Liver (tissue), 9 donors: Measurements from ENCODE around the gene ABCC11. TPM values are rescaled to one million over a fixed set of nuclear protein-coding genes. Genes with fewer than 3 reads are reported as not detected.

Experiments
- DNase-seq: peaks from one replicate; pipeline ENCODE4 v3.0.0-alpha.2; 2017; ENCODE audit warnings: low spot score
- H3K27ac ChIP-seq, 2 donors: one replicate each; pipeline ENCODE4 v1.7.0; 2013; ENCODE audit warnings: inconsistent platforms in 2 of 2, low read length in 2 of 2, control low read depth in 1 of 2, low read depth in 1 of 2, mild to moderate bottlenecking in 1 of 2
- H3K27me3 ChIP-seq, 4 donors: one replicate each; pipeline versions ENCODE4 v1.6.1 to v1.7.0; 2013; ENCODE audit warnings: low read length in 3 of 4, inconsistent platforms in 1 of 4, mild to moderate bottlenecking in 1 of 4, moderate library complexity in 1 of 4; ENCODE audit not compliant: control insufficient read depth in 4 of 4, insufficient read depth in 4 of 4
- H3K36me3 ChIP-seq, 4 donors: one replicate each; pipeline versions ENCODE4 v1.6.1 to v1.7.0; 2013; ENCODE audit warnings: low read length in 3 of 4, mild to moderate bottlenecking in 3 of 4, low read depth in 1 of 4, moderate library complexity in 1 of 4; ENCODE audit not compliant: control insufficient read depth in 4 of 4, insufficient read depth in 3 of 4
- H3K4me1 ChIP-seq, 4 donors: one replicate each; pipeline versions ENCODE4 v1.6.1 to v1.7.0; 2013; ENCODE audit warnings: low read length in 3 of 4, mild to moderate bottlenecking in 3 of 4, moderate library complexity in 1 of 4; ENCODE audit not compliant: control insufficient read depth in 4 of 4, insufficient read depth in 4 of 4
- H3K4me3 ChIP-seq, 3 donors: one replicate each; pipeline versions ENCODE4 v1.6.1 to v1.7.0; 2013; ENCODE audit warnings: low read length in 3 of 3, control low read depth in 1 of 3, low read depth in 1 of 3, mild to moderate bottlenecking in 1 of 3
- H3K9ac ChIP-seq, 2 donors: one replicate each; pipeline ENCODE4 v1.7.0; 2013; ENCODE audit warnings: low read length in 2 of 2, mild to moderate bottlenecking in 2 of 2, moderate library complexity in 2 of 2, control low read depth in 1 of 2, low read depth in 1 of 2
- H3K9me3 ChIP-seq, 4 donors: one replicate each; pipeline versions ENCODE4 v1.6.1 to v1.7.0; 2013; ENCODE audit warnings: low read length in 3 of 4; ENCODE audit not compliant: control insufficient read depth in 4 of 4
- EGR1 ChIP-seq, 2 donors: IDR thresholded peaks; 2 replicates each; pipeline ENCODE4 v1.6.1; 2016 to 2018; ENCODE audit warnings: antibody characterized with exemption in 2 of 2, low read depth in 2 of 2
- FOXA1 ChIP-seq: IDR thresholded peaks from 2 replicates; pipeline ENCODE4 v1.6.1; 2016; ENCODE audit warnings: antibody characterized with exemption
- FOXA2 ChIP-seq: IDR thresholded peaks from 2 replicates; pipeline ENCODE4 v1.6.1; 2016; ENCODE audit warnings: antibody characterized with exemption
- GABPA ChIP-seq, 2 donors: IDR thresholded peaks in 1 of 2; conservative IDR thresholded peaks in 1 of 2; 2 replicates each; pipeline ENCODE4 v1.6.1; 2016; ENCODE audit warnings: antibody characterized with exemption in 2 of 2, mild to moderate bottlenecking in 1 of 2, moderate library complexity in 1 of 2
- HNF4A ChIP-seq, 2 donors: conservative IDR thresholded peaks; 2 replicates each; pipeline ENCODE4 v1.6.1; 2016; ENCODE audit warnings: antibody characterized with exemption in 2 of 2, mild to moderate bottlenecking in 2 of 2
- HNF4G ChIP-seq: IDR thresholded peaks from 2 replicates; pipeline ENCODE4 v1.6.1; 2016; ENCODE audit warnings: antibody characterized with exemption
- JUND ChIP-seq, 2 donors: IDR thresholded peaks; 2 replicates each; pipeline ENCODE4 v1.6.1; 2016; ENCODE audit warnings: antibody characterized with exemption in 2 of 2
- NR2F2 ChIP-seq: IDR thresholded peaks from 2 replicates; pipeline ENCODE4 v1.6.1; 2016; ENCODE audit warnings: antibody characterized with exemption
- RAD21 ChIP-seq, 2 donors: IDR thresholded peaks; 2 replicates each; pipeline ENCODE4 v1.6.1; 2016; ENCODE audit warnings: antibody characterized with exemption in 2 of 2, mild to moderate bottlenecking in 2 of 2
- RXRA ChIP-seq, 2 donors: IDR thresholded peaks; 2 replicates each; pipeline ENCODE4 v1.6.1; 2017 to 2018; ENCODE audit warnings: antibody characterized with exemption in 2 of 2, mild to moderate bottlenecking in 1 of 2
- SP1 ChIP-seq: IDR thresholded peaks from 2 replicates; pipeline ENCODE4 v1.6.1; 2018; ENCODE audit warnings: antibody characterized with exemption, mild to moderate bottlenecking
- TAF1 ChIP-seq: conservative IDR thresholded peaks from 2 replicates; pipeline ENCODE4 v1.6.1; 2016; ENCODE audit warnings: antibody characterized with exemption, mild to moderate bottlenecking
- YY1 ChIP-seq: IDR thresholded peaks from 2 replicates; pipeline ENCODE4 v1.6.1; 2016; ENCODE audit warnings: antibody characterized with exemption, mild to moderate bottlenecking
- WGBS: extraction: QIAGEN DNeasy Blood & Tissue Kit; methylation state at CpG from one replicate; pipeline ENCODE4 v1.1.7; 2013; 5-methylcytosine and 5-hydroxymethylcytosine counted together
- polyA plus RNA-seq, 2 donors: library from polyadenylated mRNA; stranded (reverse) in 1 of 2; unstranded in 1 of 2; fragments of 200-250 nt in 1 of 2; fragments of >200 nt in 1 of 2; fragmentation: Nextera tagmentation in 1 of 2; extraction: Ambion mirVana in 1 of 2; gene quantifications; one replicate each; pipeline versions ENCODE4 v1.2.1 to v1.2.3, GENCODE V29; 2013 to 2015
- total RNA-seq, 2 donors: library from RNA; depleted of rRNA; stranded (reverse); fragments of >200 nt; gene quantifications; one replicate each; pipeline ENCODE4 v1.2.3, GENCODE V29; 2014
- TF ChIP-seq, protein P1 (sequence below): fragments of 150-350 bp; IDR thresholded peaks from 2 replicates; pipeline ENCODE4 v1.5.1; 2017; ENCODE audit warnings: improper control_type of control experiment, low read depth, low read length; ENCODE audit not compliant: missing input control
- TF ChIP-seq, protein P2 (sequence below): IDR thresholded peaks from 2 replicates; pipeline ENCODE4 v1.6.1; 2016; ENCODE audit warnings: antibody characterized with exemption
- TF ChIP-seq, protein P3 (sequence below): IDR thresholded peaks from 2 replicates; pipeline ENCODE4 v1.6.1; 2016; ENCODE audit warnings: antibody characterized with exemption
- TF ChIP-seq, protein P4 (sequence below): IDR thresholded peaks from 2 replicates; pipeline ENCODE4 v1.6.1; 2016; ENCODE audit warnings: antibody characterized with exemption
- donor health status: healthy.
- donor health status: healthy.
- donor health status: healthy.
- donor health status: healthy.
- donor health status: healthy.

Gene ABCC11
- total and polyA plus RNA-seq, 4 donors = 1.4 to 22.3 (median 2.7) TPM

DNA sequence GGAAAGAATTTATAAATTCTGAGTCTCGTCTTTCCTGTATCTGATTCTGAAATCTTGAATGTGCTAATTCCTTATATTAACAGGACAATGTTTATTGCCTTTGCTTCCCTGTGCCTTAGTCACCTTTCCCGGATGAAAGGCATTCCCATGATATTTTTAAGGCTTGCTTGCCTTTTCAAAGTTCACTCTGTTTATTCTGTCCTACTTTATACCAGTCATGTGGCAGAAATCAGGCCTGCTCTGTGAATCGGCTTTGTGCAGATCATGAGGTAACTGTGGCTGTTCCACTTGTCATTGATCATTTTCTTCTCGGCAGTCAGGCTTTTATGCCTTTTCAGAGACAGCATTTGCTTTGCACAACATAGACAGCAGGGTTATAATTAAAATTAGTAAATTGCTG, 28.8 kb upstream of the ABCC11 start (continued):
- TF ChIP-seq, protein P1, sequence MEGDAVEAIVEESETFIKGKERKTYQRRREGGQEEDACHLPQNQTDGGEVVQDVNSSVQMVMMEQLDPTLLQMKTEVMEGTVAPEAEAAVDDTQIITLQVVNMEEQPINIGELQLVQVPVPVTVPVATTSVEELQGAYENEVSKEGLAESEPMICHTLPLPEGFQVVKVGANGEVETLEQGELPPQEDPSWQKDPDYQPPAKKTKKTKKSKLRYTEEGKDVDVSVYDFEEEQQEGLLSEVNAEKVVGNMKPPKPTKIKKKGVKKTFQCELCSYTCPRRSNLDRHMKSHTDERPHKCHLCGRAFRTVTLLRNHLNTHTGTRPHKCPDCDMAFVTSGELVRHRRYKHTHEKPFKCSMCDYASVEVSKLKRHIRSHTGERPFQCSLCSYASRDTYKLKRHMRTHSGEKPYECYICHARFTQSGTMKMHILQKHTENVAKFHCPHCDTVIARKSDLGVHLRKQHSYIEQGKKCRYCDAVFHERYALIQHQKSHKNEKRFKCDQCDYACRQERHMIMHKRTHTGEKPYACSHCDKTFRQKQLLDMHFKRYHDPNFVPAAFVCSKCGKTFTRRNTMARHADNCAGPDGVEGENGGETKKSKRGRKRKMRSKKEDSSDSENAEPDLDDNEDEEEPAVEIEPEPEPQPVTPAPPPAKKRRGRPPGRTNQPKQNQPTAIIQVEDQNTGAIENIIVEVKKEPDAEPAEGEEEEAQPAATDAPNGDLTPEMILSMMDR = no peak
- no peak for TF ChIP-seq EGR1 (IDR thresholded peaks at IDR 0.05; ENCODE audit: low read depth in 2 of 2)
- no peak for TF ChIP-seq FOXA2
- no peak for TF ChIP-seq HNF4G
- peak; percentile 18 to 33 for TF ChIP-seq RXRA (IDR thresholded peaks at IDR 0.05)
- TF ChIP-seq GABPA (IDR thresholded peaks at IDR 0.05 in 1 of 2, conservative IDR thresholded peaks at IDR 0.05 in 1 of 2) = no peak

DNA sequence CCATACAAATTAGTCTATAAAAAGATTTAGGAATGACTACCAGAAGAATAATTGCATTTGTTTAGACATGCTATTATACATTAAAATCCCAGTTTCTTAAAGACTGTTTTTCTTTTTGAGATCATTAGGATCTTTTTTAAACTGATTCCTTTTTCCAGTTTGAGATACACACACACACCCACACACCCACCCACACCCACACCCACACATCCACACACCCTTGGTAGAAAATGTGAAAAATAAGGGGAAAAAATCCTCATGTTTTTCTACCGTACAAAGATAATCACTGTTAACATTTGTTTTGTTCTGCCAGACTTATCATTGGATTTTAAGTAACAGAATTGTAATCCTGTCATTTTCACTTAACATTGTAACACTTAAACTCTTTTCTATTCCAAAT, 27.1 kb upstream of the ABCC11 start:
- no peaks in the 10 kb centered on the region for H3K9me3 ChIP-seq
- H3K27me3 ChIP-seq = no peaks in the 10 kb centered on the region
- H3K27ac ChIP-seq = no peak overlapping the region
- H3K4me3 ChIP-seq = no peak overlapping the region
- H3K9ac ChIP-seq = no peak overlapping the region
- peaks cover 0 to 8% (median 0%) of the 10 kb centered on the region in 4 donors for H3K4me1 ChIP-seq
- H3K36me3 ChIP-seq = peaks cover 5 to 58% (median 32%) of the 10 kb centered on the region in 4 donors
- no peak for TF ChIP-seq TAF1
- TF ChIP-seq HNF4A (conservative IDR thresholded peaks at IDR 0.05) = no peak
- TF ChIP-seq HNF4G = no peak
- TF ChIP-seq, protein P2, sequence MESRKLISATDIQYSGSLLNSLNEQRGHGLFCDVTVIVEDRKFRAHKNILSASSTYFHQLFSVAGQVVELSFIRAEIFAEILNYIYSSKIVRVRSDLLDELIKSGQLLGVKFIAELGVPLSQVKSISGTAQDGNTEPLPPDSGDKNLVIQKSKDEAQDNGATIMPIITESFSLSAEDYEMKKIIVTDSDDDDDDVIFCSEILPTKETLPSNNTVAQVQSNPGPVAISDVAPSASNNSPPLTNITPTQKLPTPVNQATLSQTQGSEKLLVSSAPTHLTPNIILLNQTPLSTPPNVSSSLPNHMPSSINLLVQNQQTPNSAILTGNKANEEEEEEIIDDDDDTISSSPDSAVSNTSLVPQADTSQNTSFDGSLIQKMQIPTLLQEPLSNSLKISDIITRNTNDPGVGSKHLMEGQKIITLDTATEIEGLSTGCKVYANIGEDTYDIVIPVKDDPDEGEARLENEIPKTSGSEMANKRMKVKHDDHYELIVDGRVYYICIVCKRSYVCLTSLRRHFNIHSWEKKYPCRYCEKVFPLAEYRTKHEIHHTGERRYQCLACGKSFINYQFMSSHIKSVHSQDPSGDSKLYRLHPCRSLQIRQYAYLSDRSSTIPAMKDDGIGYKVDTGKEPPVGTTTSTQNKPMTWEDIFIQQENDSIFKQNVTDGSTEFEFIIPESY = no peak
- no peak for TF ChIP-seq FOXA1
- no peak for TF ChIP-seq NR2F2
- no peak for TF ChIP-seq SP1
- no peak for TF ChIP-seq EGR1 (IDR thresholded peaks at IDR 0.05; ENCODE audit: low read depth in 2 of 2)
- TF ChIP-seq RAD21 (IDR thresholded peaks at IDR 0.05) = no peak
- no peak for TF ChIP-seq GABPA (IDR thresholded peaks at IDR 0.05 in 1 of 2, conservative IDR thresholded peaks at IDR 0.05 in 1 of 2)
- TF ChIP-seq, protein P1 = no peak
- TF ChIP-seq FOXA2 = no peak
- TF ChIP-seq, protein P3, sequence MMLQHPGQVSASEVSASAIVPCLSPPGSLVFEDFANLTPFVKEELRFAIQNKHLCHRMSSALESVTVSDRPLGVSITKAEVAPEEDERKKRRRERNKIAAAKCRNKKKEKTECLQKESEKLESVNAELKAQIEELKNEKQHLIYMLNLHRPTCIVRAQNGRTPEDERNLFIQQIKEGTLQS = no peak
- no peak for DNase-seq
- 96% methylated on average over 1 of the region's 1 CpG for WGBS

DNA sequence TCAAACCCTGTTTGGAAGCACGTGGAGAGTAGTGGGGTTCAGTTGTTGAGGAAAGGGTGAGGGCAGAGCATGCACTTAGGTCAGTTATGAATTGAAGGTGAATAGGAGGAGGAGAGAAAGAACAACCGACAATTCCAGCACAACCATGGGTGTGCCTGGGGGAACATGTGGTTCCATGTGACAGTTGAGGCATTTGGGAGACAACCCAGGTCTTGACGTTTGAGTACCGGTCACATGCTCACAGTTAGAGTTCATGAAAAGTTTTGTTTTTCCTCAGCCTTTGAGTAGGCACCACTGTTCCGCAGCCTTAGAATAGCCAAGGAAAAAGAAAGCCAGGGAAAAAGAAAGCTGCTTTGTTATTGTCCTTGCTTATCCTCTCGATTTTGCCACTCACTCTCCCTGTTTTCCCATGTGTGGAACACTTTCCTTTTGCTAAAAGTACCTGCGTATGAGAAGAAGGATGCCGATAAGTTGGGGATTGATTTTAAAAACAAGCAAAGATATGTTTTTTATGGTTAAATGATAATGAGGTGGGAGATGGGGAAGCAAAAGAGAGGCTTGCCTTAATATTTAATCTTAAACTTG, 25.6 kb upstream of the ABCC11 start:
- H3K9ac ChIP-seq = no peak overlapping the region
- no peak for TF ChIP-seq RXRA (IDR thresholded peaks at IDR 0.05)
- no peak for TF ChIP-seq RAD21 (IDR thresholded peaks at IDR 0.05)
- TF ChIP-seq EGR1 (IDR thresholded peaks at IDR 0.05; ENCODE audit: low read depth in 2 of 2) = no peak
- no peak for TF ChIP-seq FOXA2
- TF ChIP-seq TAF1 = no peak
- no peak for TF ChIP-seq JUND (IDR thresholded peaks at IDR 0.05)
- no peak for TF ChIP-seq FOXA1
- no peak for TF ChIP-seq YY1
- TF ChIP-seq, protein P2 = no peak
- TF ChIP-seq, protein P4, sequence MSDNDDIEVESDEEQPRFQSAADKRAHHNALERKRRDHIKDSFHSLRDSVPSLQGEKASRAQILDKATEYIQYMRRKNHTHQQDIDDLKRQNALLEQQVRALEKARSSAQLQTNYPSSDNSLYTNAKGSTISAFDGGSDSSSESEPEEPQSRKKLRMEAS = no peak
- no peaks in the 10 kb centered on the region for H3K9me3 ChIP-seq
- H3K4me1 ChIP-seq = peaks cover 0 to 4% (median 0%) of the 10 kb centered on the region in 4 donors
- H3K27me3 ChIP-seq = no peaks in the 10 kb centered on the region
- no peak overlapping the region for H3K27ac ChIP-seq
- H3K36me3 ChIP-seq = peaks cover 5 to 53% (median 28%) of the 10 kb centered on the region in 4 donors
- H3K4me3 ChIP-seq = no peak overlapping the region
- 82% methylated on average over 8 of the region's 8 CpGs for WGBS
- no peak for DNase-seq
